IMR-90 (cell line): ENCODE measurements around the gene NARS2. TPM values are rescaled to one million over a fixed set of nuclear protein-coding genes. Genes with fewer than 3 reads are reported as not detected.

ENCODE experiments used
- ATAC-seq: fragments of 200-7000 bp; cut with Tn5 transposase; 2 replicates; pipeline ENCODE4 v1.9.1; 2020; ENCODE audit warnings: low read depth, mild to moderate bottlenecking, moderate library complexity
- BruUV-seq: library from RNA; stranded (reverse); fragments of 400-500 nt; replicated peaks from 2 replicates; lab custom pipeline; 2021; lab: Mats Ljungman, UMichigan
- CTCF ChIA-PET: fragments of 300-600 bp; formaldehyde crosslinking; extraction: SDS; loops from one replicate; lab custom pipeline; 2021; ENCODE audit warnings: antibody characterized with exemption; lab: Yijun Ruan, JAX
- POLR2A ChIA-PET: fragments of 300-600 bp; sonication (Branson Sonifier 250); formaldehyde crosslinking; loops from one replicate; lab custom pipeline; 2022; ENCODE audit warnings: antibody characterized with exemption; ENCODE audit not compliant: unreplicated experiment; lab: Charles Lee
- DNase-seq: peaks from one replicate; pipeline ENCODE4 v3.0.0; 2013
- H2AFZ ChIP-seq: replicated peaks from 2 replicates; pipeline ENCODE3; 2013; ENCODE audit warnings: low read length, mild to moderate bottlenecking; ENCODE audit not compliant: poor library complexity
- H2AK5ac ChIP-seq: 2 replicates; pipeline ENCODE4 v1.6.1; 2013; ENCODE audit warnings: low read depth, low read length, inconsistent platforms
- H2AK9ac ChIP-seq: replicated peaks from 2 replicates; pipeline ENCODE3; 2013; ENCODE audit warnings: mild to moderate bottlenecking, low read depth, low read length, moderate library complexity; ENCODE audit not compliant: poor library complexity
- H2BK120ac ChIP-seq: 2 replicates; pipeline ENCODE4 v1.6.1; 2013; ENCODE audit warnings: low read depth, low read length, inconsistent platforms
- H2BK15ac ChIP-seq: 3 replicates; pipeline ENCODE4 v1.6.1; 2013; ENCODE audit warnings: low read depth, low read length, inconsistent platforms
- H2BK20ac ChIP-seq: 2 replicates; pipeline ENCODE4 v1.6.1; 2013; ENCODE audit warnings: low read depth, mild to moderate bottlenecking, inconsistent platforms, low read length, moderate library complexity
- H2BK5ac ChIP-seq: 2 replicates; pipeline ENCODE4 v1.6.1; 2013; ENCODE audit warnings: mild to moderate bottlenecking, low read depth, low read length, inconsistent platforms; ENCODE audit not compliant: poor library complexity, severe bottlenecking
- H3K14ac ChIP-seq: replicated peaks from 2 replicates; pipeline ENCODE4 v1.6.1; 2013; ENCODE audit warnings: low read depth, low read length, inconsistent platforms
- H3K18ac ChIP-seq: 2 replicates; pipeline ENCODE4 v1.6.1; 2013; ENCODE audit warnings: low read depth, low read length, control low read depth
- H3K23ac ChIP-seq: 2 replicates; pipeline ENCODE4 v1.6.1; 2013; ENCODE audit warnings: low read depth, low read length, inconsistent platforms
- H3K27ac ChIP-seq: 2 replicates; pipeline ENCODE4 v1.5.1; 2013; ENCODE audit warnings: mild to moderate bottlenecking, control low read depth, low read length; ENCODE audit not compliant: insufficient read depth
- H3K27me3 ChIP-seq: 2 replicates; pipeline ENCODE4 v1.6.1; 2013; ENCODE audit warnings: low read length; ENCODE audit not compliant: control insufficient read depth, insufficient read depth
- H3K36me3 ChIP-seq: 2 replicates; pipeline ENCODE4 v1.6.1; 2013; ENCODE audit warnings: low read length, mixed read lengths; ENCODE audit not compliant: control insufficient read depth, insufficient read depth
- H3K4ac ChIP-seq: 2 replicates; pipeline ENCODE4 v1.6.1; 2013; ENCODE audit warnings: low read depth, low read length, inconsistent platforms
- H3K4me1 ChIP-seq: 2 replicates; pipeline ENCODE4 v1.6.1; 2013; ENCODE audit warnings: low read length, mixed read lengths; ENCODE audit not compliant: control insufficient read depth, insufficient read depth
- H3K4me2 ChIP-seq: 2 replicates; pipeline ENCODE4 v1.6.1; 2013; ENCODE audit warnings: low read depth, mild to moderate bottlenecking, control low read depth, low read length, moderate library complexity
- H3K4me3 ChIP-seq: 2 replicates; pipeline ENCODE4 v1.5.1; 2013; ENCODE audit warnings: low read depth, mild to moderate bottlenecking, control low read depth, low read length, moderate library complexity; ENCODE audit not compliant: insufficient read depth
- H3K56ac ChIP-seq: 2 replicates; pipeline ENCODE4 v1.6.1; 2013; ENCODE audit warnings: low read length, inconsistent platforms; ENCODE audit not compliant: insufficient read depth; ENCODE audit errors: extremely low read depth
- H3K79me1 ChIP-seq, 2 experiments: 2 replicates each; pipeline ENCODE4 v1.6.1; 2013; ENCODE audit warnings: low read length in 2 of 2, inconsistent platforms in 1 of 2, low read depth in 1 of 2
- H3K9ac ChIP-seq: 2 replicates; pipeline ENCODE4 v1.6.1; 2013; ENCODE audit warnings: low read depth, low read length, control low read depth
- H3K9me1 ChIP-seq: 2 replicates; pipeline ENCODE4 v1.6.1; 2013; ENCODE audit warnings: low read length, inconsistent platforms; ENCODE audit not compliant: insufficient read depth
- H3K9me3 ChIP-seq: 2 replicates; pipeline ENCODE4 v1.6.1; 2013; ENCODE audit warnings: low read length; ENCODE audit not compliant: control insufficient read depth, insufficient read depth
- H4K20me1 ChIP-seq: 2 replicates; pipeline ENCODE4 v1.6.1; 2013; ENCODE audit warnings: low read length, inconsistent platforms; ENCODE audit not compliant: insufficient read depth
- H4K5ac ChIP-seq: 2 replicates; pipeline ENCODE4 v1.6.1; 2013; ENCODE audit warnings: mild to moderate bottlenecking, low read depth, low read length, control low read depth
- H4K8ac ChIP-seq, 2 experiments: 2 replicates each; pipeline ENCODE4 v1.6.1; 2013; ENCODE audit warnings: low read depth in 2 of 2, low read length in 2 of 2, control low read depth in 1 of 2, inconsistent platforms in 1 of 2
- H4K91ac ChIP-seq: 2 replicates; pipeline ENCODE4 v1.6.1; 2013; ENCODE audit warnings: low read depth, low read length, inconsistent platforms; ENCODE audit not compliant: insufficient read depth
- BHLHE40 ChIP-seq: fragments of 150-350 bp; IDR thresholded peaks from 2 replicates; pipeline ENCODE4 v1.6.1; 2016; ENCODE audit warnings: mild to moderate bottlenecking, low read depth, low read length
- CHD1 ChIP-seq: IDR thresholded peaks from 2 replicates; pipeline ENCODE4 v1.6.1; 2012; ENCODE audit warnings: low read depth, low read length, improper control_type of control experiment
- CTCF ChIP-seq: conservative IDR thresholded peaks from 2 replicates; pipeline ENCODE4 v1.5.1; 2012; ENCODE audit warnings: mild to moderate bottlenecking, low read depth, low read length, improper control_type of control experiment
- FOS ChIP-seq: fragments of 150-350 bp; IDR thresholded peaks from 2 replicates; pipeline ENCODE4 v1.6.1; 2016; ENCODE audit warnings: low read depth, low read length
- MAFK ChIP-seq: IDR thresholded peaks from 2 replicates; pipeline ENCODE4 v1.6.1; 2012; ENCODE audit warnings: low read depth, low read length, improper control_type of control experiment
- NFE2L2 ChIP-seq: fragments of 150-350 bp; IDR thresholded peaks from 2 replicates; pipeline ENCODE4 v1.6.1; 2016; ENCODE audit warnings: low read depth, mild to moderate bottlenecking, low read length
- POLR2A ChIP-seq: IDR thresholded peaks from 2 replicates; pipeline ENCODE4 v1.6.1; 2012; ENCODE audit warnings: mild to moderate bottlenecking, low read depth, low read length
- RAD21 ChIP-seq: IDR thresholded peaks from 2 replicates; pipeline ENCODE4 v1.6.1; 2012; ENCODE audit warnings: low read length, improper control_type of control experiment
- RFX5 ChIP-seq: IDR thresholded peaks from 2 replicates; pipeline ENCODE4 v1.8.0; 2012; ENCODE audit warnings: low read depth, mild to moderate bottlenecking, low read length, moderate library complexity
- WGBS, 2 experiments: methylation state at CpG; one replicate each; pipeline versions ENCODE4 v1.1.5 to v1.1.7; 2013; ENCODE audit warnings: missing lambda C conversion rate in 2 of 2; ENCODE audit not compliant: insufficient read length in 1 of 2; ENCODE audit errors: extremely low coverage in 2 of 2; 5-methylcytosine and 5-hydroxymethylcytosine counted together
- dilution Hi-C: fragments of 300-500 bp; cut with HindIII; formaldehyde crosslinking; loops from one replicate; pipeline ENCODE4 v1.14.3; 2018; ENCODE audit warnings: low sequenced_read_pairs; ENCODE audit not compliant: unreplicated experiment
- in situ Hi-C: fragments of 300-500 bp; cut with MboI; formaldehyde crosslinking; loops from 3 replicates; pipeline ENCODE4 v1.14.3; 2019; ENCODE audit warnings: low sequenced_read_pairs, inconsistent platforms, mixed read lengths
- intact Hi-C: fragments of 100-400 bp; cut with micrococcal nuclease; formaldehyde crosslinking; loops from 2 replicates; pipeline ENCODE4 v1.10.0; 2022
- polyA plus RNA-seq, 3 experiments: library from polyadenylated mRNA; depleted of rRNA; stranded (reverse); fragments of >200 nt; gene quantifications; 2 replicates each; pipeline ENCODE4 v1.2.3, GENCODE V29; 2012; ENCODE audit warnings: low replicate concordance in 1 of 3
- total RNA-seq: library from RNA; depleted of rRNA; stranded (reverse); fragments of >200 nt; gene quantifications from 2 replicates; pipeline ENCODE4 v1.2.3, GENCODE V29; 2012

The NARS2 gene
- total and polyA plus RNA-seq, 2 of the 4 experiments (the other 2 are of a cell fraction), result 8.0 to 15.8 TPM

DNA sequence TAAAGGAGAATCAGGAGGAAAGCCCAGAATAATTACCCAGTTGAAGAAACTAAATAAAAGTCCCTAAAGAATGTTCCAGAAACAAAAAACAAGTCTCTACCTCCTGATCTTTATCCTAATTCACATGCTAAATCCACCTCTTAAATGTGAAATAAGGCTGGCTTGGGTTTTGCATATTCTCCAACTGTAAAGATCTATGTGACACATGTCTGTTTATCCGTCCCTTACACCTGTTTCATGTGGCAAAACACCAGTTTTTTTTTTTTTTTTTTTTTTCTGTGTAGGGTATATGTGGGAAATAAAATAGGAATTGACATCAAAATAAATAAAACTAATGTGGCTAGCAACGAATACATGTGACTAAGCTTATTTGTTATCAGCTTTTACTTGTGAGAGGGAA lies 70.5 kb downstream of the NARS2 start:
- in situ Hi-C loops (no loop called here), dilution Hi-C loops (no loop called here)

More for the DNA sequence above, 70.5 kb downstream of the NARS2 start:
- ATAC-seq (no peak), DNase-seq (no peak)
- H2BK20ac ChIP-seq, result no peak overlapping the region
- CTCF ChIA-PET, result no interaction called here
- no peaks in the 10 kb centered on the region for H4K20me1 ChIP-seq
- no peak overlapping the region for H2AFZ ChIP-seq
- H3K14ac ChIP-seq, result no peak overlapping the region
- no peaks in the 10 kb centered on the region for H3K9me1 ChIP-seq
- intact Hi-C loops, result no loop called here
- no TSS peak for BruUV-seq
- H3K4me1 ChIP-seq, result no peaks in the 10 kb centered on the region
- no peak overlapping the region for H3K27ac ChIP-seq
- H2AK9ac ChIP-seq, result no peak overlapping the region
- no CpG with 5 or more reads among the region's 2 CpGs for WGBS, 2 experiments
- H3K18ac ChIP-seq, result no peak overlapping the region
- H4K8ac ChIP-seq, result no peak overlapping the region
- no peak overlapping the region for H2AK5ac ChIP-seq
- no peak overlapping the region for H3K4me2 ChIP-seq
- POLR2A ChIA-PET, result interaction anchor here (0.5 to 0.6 kb wide), 2 partner anchors 33 to 438 kb away, joined by 5 to 7 read pairs; no protein-coding TSS in a partner anchor
- no peaks in the 10 kb centered on the region for H3K27me3 ChIP-seq
- no peaks in the 10 kb centered on the region for H3K36me3 ChIP-seq
- H2BK5ac ChIP-seq, result no peak overlapping the region
- H2BK120ac ChIP-seq, result no peak overlapping the region
- H3K4me3 ChIP-seq, result no peak overlapping the region
- no peak overlapping the region for H2BK15ac ChIP-seq
- H3K23ac ChIP-seq, result no peak overlapping the region
- no peaks in the 10 kb centered on the region for H3K9me3 ChIP-seq
- no peak for TF ChIP-seq MAFK
- TF ChIP-seq RAD21, result no peak
- TF ChIP-seq CHD1, result no peak
- TF ChIP-seq BHLHE40, result no peak
- no peak for TF ChIP-seq CTCF
- no peak for TF ChIP-seq RFX5
- TF ChIP-seq FOS, result no peak
- TF ChIP-seq POLR2A, result no peak
- TF ChIP-seq NFE2L2, result no peak
- H3K4ac ChIP-seq, result no peak overlapping the region
- no peak overlapping the region for H4K5ac ChIP-seq
- no peak overlapping the region for H3K9ac ChIP-seq
- peaks cover 4 to 5% of the 10 kb centered on the region in 2 experiments; a peak in 2 of 4 replicates for H3K79me1 ChIP-seq
- H4K91ac ChIP-seq, result no peak overlapping the region
- no peak overlapping the region for H3K56ac ChIP-seq
